Renal cortex interstitium (tissue), 11 donors: ENCODE measurements around the gene AOC1. TPM values are rescaled to one million over a fixed set of nuclear protein-coding genes. Genes with fewer than 3 reads are reported as not detected.

Source experiments
- DNase-seq, 11 donors: peaks; one replicate each; pipeline ENCODE4 v3.0.0-alpha.2; 2013; ENCODE audit warnings: low read depth in 9 of 11, low spot score in 4 of 11; ENCODE audit errors: extremely low read depth in 1 of 11
- polyA plus RNA-seq, 3 donors: library from polyadenylated mRNA; unstranded; fragments of 120-200 nt; gene quantifications; one replicate each; pipeline ENCODE4 v1.2.1, GENCODE V29; 2013; ENCODE audit not compliant: insufficient read length in 3 of 3

The AOC1 gene
- polyA plus RNA-seq, 3 donors = 44.4 to 63.1 (median 51.1) TPM

DNA sequence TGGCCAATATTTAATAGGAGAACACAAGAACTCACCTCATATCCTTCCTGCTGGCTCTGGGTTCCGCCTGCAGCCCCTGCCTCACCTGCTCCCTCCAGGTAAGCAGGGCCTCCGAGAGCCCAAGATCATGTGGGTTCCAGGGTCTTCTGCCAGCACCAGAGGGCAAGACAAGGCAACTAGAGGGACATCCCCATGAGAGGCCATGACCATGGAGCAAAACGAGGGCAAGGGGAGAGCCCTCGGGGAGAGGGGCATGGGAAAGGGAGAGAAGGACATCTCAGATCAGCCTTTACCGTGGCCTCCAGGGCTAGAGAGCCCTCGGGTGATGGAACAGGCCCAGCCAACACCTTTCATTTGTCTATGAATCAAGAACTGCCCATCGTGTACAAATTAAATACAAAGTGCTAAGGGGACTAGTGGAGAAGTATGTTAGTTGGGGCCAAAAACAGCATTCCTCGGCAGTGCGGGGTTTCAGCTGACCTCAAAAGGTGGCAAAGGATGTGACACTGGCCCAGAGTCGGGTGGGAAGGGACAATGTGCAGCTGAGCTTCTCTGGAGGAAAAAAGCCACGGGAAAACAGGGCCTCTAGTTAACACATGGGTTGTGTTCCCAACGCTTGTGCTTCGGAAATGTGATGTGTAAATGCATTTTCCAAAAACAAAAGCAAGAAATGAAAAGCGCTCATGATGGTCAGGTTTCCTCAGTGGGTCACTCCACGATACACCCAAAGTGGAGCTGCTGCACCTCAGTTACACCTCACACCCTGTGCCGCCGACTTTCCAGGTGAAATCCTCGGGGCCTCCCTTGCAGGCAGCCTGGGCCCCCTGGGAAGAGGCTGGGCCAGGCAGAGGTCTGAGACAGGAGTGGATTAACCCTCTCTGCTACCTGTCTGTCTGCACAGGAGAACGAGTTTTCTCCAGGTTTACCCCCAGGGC, 2.0 kb downstream of the AOC1 start:
- DNase-seq = no peak

GRCh38 chr7:150855046-150855445, 2.7 kb downstream of the AOC1 start:
- no peak for DNase-seq

DNA sequence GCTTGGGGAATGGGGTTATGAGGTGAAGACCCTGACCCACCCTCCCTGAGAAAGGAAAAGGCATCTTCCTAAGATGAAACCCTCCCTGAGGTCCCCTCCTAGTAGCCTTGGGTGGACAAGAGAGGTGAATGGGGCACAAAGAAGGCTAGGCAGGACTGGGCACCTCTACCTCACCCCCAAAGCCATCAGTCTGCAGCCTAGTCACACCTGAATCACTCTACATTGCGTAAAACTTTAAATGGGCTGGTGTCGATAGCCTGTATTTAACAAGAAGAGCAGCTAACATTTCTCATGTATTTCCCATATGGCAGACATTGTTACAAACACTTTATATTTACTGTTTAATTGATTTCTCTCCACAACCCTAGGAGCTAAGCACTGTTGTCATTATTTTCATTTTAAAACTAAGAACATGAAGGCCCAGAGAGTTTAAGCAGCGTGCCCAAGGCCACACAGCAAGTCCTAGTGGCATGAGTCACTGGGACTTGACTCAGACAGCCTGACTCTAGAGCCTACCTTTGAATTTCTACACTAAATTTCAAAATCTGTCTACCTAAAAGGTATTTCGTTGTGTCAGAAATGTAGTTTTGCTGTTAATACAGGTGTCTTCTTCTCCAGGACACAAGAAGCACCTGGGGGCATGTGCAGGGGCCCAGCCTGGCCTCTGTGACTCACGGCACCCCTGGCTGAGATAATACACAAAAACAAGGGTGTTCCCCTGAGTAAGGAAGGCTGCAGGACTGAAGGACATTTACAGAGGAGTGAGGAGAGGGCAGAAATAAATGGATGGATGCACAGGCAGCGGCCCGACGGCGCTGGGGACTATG, 3.4 kb downstream of the AOC1 start:
- DNase-seq = no peak

- DNase-seq = no peak
Observed at GRCh38 chr7:150856303-150857275, 4.3 kb downstream of the AOC1 start.

DNA sequence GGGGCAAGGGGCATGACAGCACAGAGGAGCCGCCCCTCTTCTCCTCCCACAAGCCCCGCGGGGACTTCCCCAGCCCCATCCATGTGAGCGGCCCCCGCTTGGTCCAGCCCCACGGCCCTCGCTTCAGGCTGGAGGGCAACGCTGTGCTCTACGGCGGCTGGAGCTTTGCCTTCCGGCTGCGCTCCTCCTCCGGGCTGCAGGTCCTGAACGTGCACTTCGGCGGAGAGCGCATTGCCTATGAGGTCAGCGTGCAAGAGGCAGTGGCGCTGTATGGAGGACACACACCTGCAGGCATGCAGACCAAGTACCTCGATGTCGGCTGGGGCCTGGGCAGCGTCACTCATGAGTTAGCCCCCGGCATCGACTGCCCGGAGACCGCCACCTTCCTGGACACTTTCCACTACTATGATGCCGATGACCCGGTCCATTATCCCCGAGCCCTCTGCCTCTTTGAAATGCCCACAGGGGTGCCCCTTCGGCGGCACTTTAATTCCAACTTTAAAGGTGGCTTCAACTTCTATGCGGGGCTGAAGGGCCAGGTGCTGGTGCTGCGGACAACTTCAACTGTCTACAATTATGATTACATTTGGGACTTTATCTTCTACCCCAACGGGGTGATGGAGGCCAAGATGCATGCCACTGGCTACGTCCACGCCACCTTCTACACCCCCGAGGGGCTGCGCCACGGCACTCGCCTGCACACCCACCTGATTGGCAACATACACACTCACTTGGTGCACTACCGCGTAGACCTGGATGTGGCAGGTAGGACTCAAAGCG, 5.1 kb downstream of the AOC1 start:
- no peak for DNase-seq

- no peak for DNase-seq
Observed at GRCh38 chr7:150858236-150859197, 6.2 kb downstream of the AOC1 start.

DNA sequence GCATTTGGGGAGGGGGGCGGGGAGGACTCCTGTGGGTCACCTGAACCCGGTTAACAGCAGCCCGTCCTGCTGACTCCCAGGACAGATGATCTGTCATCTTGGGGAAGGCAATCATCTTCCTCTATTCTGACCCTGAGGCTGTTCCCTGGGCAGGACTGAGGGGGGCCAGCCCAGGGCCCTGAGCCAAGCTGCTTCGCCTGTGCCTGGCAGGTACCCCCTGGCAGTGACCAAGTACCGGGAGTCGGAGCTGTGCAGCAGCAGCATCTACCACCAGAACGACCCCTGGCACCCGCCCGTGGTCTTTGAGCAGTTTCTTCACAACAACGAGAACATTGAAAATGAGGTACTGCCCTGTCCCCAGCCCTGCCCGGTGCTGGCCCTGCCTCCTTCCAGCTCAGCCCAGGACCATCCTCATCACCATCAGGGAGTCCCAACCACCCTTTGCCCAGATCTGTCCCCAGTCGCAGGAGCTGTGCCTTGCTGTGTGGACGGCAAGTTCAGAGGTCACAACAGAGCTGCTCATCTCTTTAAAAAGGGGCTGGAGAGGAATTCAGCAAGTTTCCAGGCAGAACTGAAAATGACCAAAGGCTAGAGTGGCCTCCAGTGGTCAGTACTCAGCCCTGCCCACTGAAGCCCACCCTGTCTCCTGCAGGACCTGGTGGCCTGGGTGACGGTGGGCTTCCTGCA, 8.1 kb downstream of the AOC1 start:
- DNase-seq = no peak

DNA sequence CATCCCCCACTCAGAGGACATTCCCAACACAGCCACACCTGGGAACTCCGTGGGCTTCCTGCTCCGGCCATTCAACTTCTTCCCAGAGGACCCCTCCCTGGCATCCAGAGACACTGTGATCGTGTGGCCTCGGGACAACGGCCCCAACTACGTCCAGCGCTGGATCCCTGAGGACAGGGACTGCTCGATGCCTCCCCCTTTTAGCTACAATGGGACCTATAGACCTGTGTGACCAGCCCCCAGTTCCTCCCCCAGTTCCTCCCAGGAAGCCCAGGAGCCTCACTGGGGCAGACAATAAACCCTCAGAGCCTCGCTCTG, 8.6 kb downstream of the AOC1 start:
- DNase-seq = no peak

GRCh38 chr7:150862356-150862755, 10.0 kb downstream of the AOC1 start:
- DNase-seq = no peak

DNA sequence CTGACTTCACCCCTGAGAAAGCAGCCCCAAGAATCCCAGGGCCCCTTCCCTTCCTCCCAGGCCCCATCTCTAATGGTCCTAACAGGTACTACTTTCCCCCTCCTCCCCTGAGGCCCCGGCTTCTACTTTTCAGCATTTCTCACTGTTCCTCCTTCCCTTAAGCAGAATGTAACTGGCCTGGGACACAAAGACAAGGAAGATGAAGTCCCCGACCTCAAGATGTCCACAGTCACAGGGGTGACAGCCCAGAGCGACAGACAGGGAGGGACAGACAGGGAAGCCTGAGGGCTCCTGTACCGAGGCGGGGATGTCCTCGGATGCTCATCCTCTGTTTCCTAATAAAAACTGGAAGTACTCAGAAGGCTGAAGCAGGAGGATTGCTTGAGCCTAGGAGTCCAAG, 11.6 kb downstream of the AOC1 start:
- DNase-seq = no peak

GRCh38 chr7:150866932-150867564, 14.7 kb downstream of the AOC1 start:
- no peak for DNase-seq

GRCh38 chr7:150867605-150868004, 15.3 kb downstream of the AOC1 start:
- DNase-seq = no peak

- DNase-seq = no peak
Observed at GRCh38 chr7:150869467-150869866, 17.1 kb downstream of the AOC1 start.

DNA sequence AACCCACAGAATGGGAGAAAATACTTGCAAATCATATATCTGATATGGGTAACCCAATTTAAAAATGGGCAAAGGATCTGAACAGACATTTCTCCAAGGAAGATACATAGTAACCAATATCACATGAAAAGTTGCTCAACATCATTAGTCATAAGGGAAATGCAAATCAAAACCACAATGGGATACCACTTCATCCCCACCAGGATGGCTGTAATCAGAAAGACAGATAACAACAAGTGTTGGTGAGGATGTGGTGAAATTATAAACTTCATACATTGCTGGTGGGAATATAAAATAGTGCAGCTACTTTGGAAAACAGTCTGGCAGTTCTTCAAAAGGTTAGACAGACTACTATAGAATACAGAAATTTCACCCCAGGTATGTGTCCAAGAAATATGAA, 19.3 kb downstream of the AOC1 start:
- no peak for DNase-seq

DNA sequence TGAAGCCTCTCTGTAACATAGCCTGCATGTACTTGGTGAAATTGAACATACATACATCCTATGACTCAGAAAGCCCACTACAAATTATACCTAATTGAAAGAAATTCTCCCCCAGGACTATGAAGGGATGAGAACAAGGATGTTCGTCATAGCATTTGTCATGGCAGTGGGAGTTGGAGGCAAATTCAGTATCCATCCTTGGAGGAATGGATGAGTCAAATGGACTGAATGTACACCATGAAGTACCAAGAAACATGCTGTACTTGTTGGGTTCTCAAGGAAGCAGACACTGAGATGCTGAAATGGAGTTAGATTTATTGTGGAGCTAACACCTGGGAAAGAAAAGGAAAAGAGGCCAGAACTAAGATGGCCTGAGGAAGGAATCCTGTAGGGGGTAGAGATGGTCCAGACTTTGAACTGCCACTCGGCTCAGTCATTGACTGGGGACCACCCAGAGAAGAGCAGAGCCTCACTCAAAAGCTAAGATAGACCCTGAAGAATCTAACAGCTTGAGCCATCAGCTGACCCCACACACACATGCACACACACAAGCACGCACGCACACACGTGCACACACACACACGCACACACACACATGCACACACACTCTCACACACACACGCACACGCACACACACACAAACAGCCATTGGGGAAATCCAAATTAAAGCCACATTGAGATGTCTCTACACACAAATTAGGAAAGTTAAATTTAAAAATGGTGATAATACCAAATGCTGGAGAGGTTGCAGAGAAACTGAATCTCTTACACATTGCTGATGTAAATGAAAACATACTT, 22.3 kb downstream of the AOC1 start:
- DNase-seq = no peak

DNA sequence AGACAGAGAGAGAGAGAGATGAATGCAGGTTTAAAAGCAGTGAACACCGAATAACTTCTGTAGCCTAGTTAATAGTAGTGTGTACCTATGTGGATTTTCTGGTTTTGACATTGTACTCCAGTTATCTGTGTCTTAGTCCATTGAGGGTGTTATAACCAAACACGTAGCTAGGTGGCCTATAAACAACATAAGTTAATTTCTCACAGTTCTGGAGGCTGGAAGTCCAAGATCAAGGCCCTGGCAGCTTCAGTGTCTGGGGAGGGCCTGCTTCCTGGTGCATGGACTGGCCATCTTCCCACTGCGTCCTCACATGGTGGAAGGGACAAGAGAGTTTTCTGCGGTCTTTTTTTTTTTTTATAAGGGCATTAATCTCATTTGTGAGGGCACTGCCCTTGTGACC, 23.5 kb downstream of the AOC1 start:
- DNase-seq = no peak
